Muscle of arm (tissue), 14 donors: Measurements from ENCODE around the gene MPDU1. TPM values are rescaled to one million over a fixed set of nuclear protein-coding genes. Genes with fewer than 3 reads are reported as not detected.

Source experiments
- DNase-seq: peaks from one replicate; pipeline ENCODE4 v3.0.0-alpha.2; 2013
- long read RNA-seq, 11 donors: transcript quantifications; one replicate each; lab custom pipeline, GENCODE V29; 2026
- polyA plus RNA-seq, 12 donors: library from polyadenylated mRNA; unstranded; fragments of 120-200 nt; gene quantifications; one replicate each; pipeline ENCODE4 v1.2.1, GENCODE V29; 2013; ENCODE audit not compliant: insufficient read length in 12 of 12

MPDU1 gene
- 10 to 100 TPM in 11 of 12 donors, not detected in 1; 26.7 to 60.9 (median 46.7) TPM for polyA plus RNA-seq
- long read RNA-seq, donor 1, transcript MPDU1-203 (6 exons, 1,125 nt) = minor isoform, 6 of 59 reads
- long read RNA-seq, donor 1, transcript MPDU1-201 (7 exons, 1,601 nt) = major isoform, 32 of 59 reads
- long read RNA-seq, donor 1, transcript MPDU1-208 (2 exons, 1,195 nt) = minor isoform, 5 of 59 reads
- long read RNA-seq, donor 1, partial matches to known transcripts = 11 of 59 reads
- long read RNA-seq, donor 1, other reads (novel, unspliced or antisense) = 0 of 59 reads
- long read RNA-seq, donor 2, transcript MPDU1-201 (7 exons, 1,601 nt) = major isoform, 11 of 17 reads
- long read RNA-seq, donor 2, partial matches to known transcripts = 0 of 17 reads
- long read RNA-seq, donor 2, other reads (novel, unspliced or antisense) = 0 of 17 reads
- long read RNA-seq, donor 3, transcript MPDU1-201 (7 exons, 1,601 nt) = major isoform, 8 of 11 reads
- long read RNA-seq, donor 3, partial matches to known transcripts = 0 of 11 reads
- long read RNA-seq, donor 3, other reads (novel, unspliced or antisense) = 0 of 11 reads
- long read RNA-seq, donor 4, partial matches to known transcripts = 0 of 5 reads
- long read RNA-seq, donor 4, other reads (novel, unspliced or antisense) = 0 of 5 reads
- long read RNA-seq, donor 5, transcript MPDU1-201 (7 exons, 1,601 nt) = major isoform, 18 of 31 reads
- long read RNA-seq, donor 5, partial matches to known transcripts = 0 of 31 reads
- long read RNA-seq, donor 5, other reads (novel, unspliced or antisense) = 7 of 31 reads
- long read RNA-seq, donor 6, transcript MPDU1-201 (7 exons, 1,601 nt) = major isoform, 7 of 10 reads
- long read RNA-seq, donor 6, partial matches to known transcripts = 0 of 10 reads
- long read RNA-seq, donor 6, other reads (novel, unspliced or antisense) = 0 of 10 reads
- long read RNA-seq, donor 7, transcript MPDU1-201 (7 exons, 1,601 nt) = major isoform, 11 of 16 reads
- long read RNA-seq, donor 7, partial matches to known transcripts = 0 of 16 reads
- long read RNA-seq, donor 7, other reads (novel, unspliced or antisense) = 0 of 16 reads
- long read RNA-seq, donor 8, transcript MPDU1-201 (7 exons, 1,601 nt) = major isoform, 15 of 22 reads
- long read RNA-seq, donor 8, partial matches to known transcripts = 5 of 22 reads
- long read RNA-seq, donor 8, other reads (novel, unspliced or antisense) = 0 of 22 reads
- long read RNA-seq, donor 9, transcript MPDU1-201 (7 exons, 1,601 nt) = major isoform, 9 of 12 reads
- long read RNA-seq, donor 9, partial matches to known transcripts = 0 of 12 reads
- long read RNA-seq, donor 9, other reads (novel, unspliced or antisense) = 0 of 12 reads
- long read RNA-seq, donor 10, partial matches to known transcripts = 0 of 10 reads
- long read RNA-seq, donor 10, other reads (novel, unspliced or antisense) = 0 of 10 reads
- long read RNA-seq, donor 11, transcript MPDU1-201 (7 exons, 1,601 nt) = major isoform, 15 of 21 reads
- long read RNA-seq, donor 11, partial matches to known transcripts = 0 of 21 reads
- long read RNA-seq, donor 11, other reads (novel, unspliced or antisense) = 0 of 21 reads

GRCh38 chr17:7583253-7584109 lies at the start of gene MPDU1:
MPDU1 (plus strand) TSS chr17:7583852; CDS start chr17:7583863, 11 bp downstream.
- DNase-seq = peak; percentile 99

GRCh38 chr17:7538050-7538449 lies 45.6 kb upstream of the MPDU1 start:
- no peak for DNase-seq

GRCh38 chr17:7538891-7539545 lies 44.6 kb upstream of the MPDU1 start:
- no peak for DNase-seq

- DNase-seq = no peak
Measured at GRCh38 chr17:7541074-7541621, 42.5 kb upstream of the MPDU1 start.

- no peak for DNase-seq
Measured at GRCh38 chr17:7544911-7545310, 38.7 kb upstream of the MPDU1 start.

- DNase-seq = no peak
Measured at GRCh38 chr17:7548585-7549400, 34.9 kb upstream of the MPDU1 start, which contains the start of gene TNFSF12. TNFSF12 (plus strand) TSS chr17:7549058; CDS start chr17:7549154, 96 bp downstream.

- DNase-seq = no peak
Measured at GRCh38 chr17:7549401-7550055, 34.1 kb upstream of the MPDU1 start.

GRCh38 chr17:7550344-7550743 lies 33.3 kb upstream of the MPDU1 start:
- no peak for DNase-seq

GRCh38 chr17:7551396-7551795 lies 32.3 kb upstream of the MPDU1 start:
- DNase-seq = no peak

- DNase-seq = no peak
Measured at GRCh38 chr17:7552621-7553051, 31.0 kb upstream of the MPDU1 start.

GRCh38 chr17:7553356-7553755 lies 30.3 kb upstream of the MPDU1 start:
- DNase-seq = no peak

GRCh38 chr17:7555320-7555948 lies 28.2 kb upstream of the MPDU1 start:
- no peak for DNase-seq

GRCh38 chr17:7556627-7557026 lies 27.0 kb upstream of the MPDU1 start:
- DNase-seq = no peak

- DNase-seq = no peak
Measured at GRCh38 chr17:7557147-7557764, 26.4 kb upstream of the MPDU1 start.

GRCh38 chr17:7557775-7558543 lies 25.7 kb upstream of the MPDU1 start:
- DNase-seq = peak; percentile 90
